Cardiac muscle cell (in vitro differentiated cells and primary cell): Measurements from ENCODE around the gene PDZRN3. TPM values are rescaled to one million over a fixed set of nuclear protein-coding genes. Genes with fewer than 3 reads are reported as not detected.

Experiments
- DNase-seq, 2 donors: peaks; one replicate each; pipeline versions ENCODE4 v3.0.0 to v3.0.0-alpha.2; 2010 to 2017; ENCODE audit warnings: low read depth in 1 of 2, low spot score in 1 of 2
- H3K27ac ChIP-seq: fragments of 200-600 bp; sonication (generic); 2 replicates; pipeline ENCODE4 v1.5.1; 2016
- H3K27me3 ChIP-seq: fragments of 200-600 bp; sonication (generic); 2 replicates; pipeline ENCODE4 v1.6.0; 2016; ENCODE audit warnings: control low read depth
- H3K36me3 ChIP-seq: fragments of 200-600 bp; sonication (generic); 2 replicates; pipeline ENCODE4 v1.5.1; 2016; ENCODE audit warnings: control low read depth
- H3K4me1 ChIP-seq: fragments of 200-600 bp; sonication (generic); 2 replicates; pipeline ENCODE4 v1.8.1; 2017; ENCODE audit warnings: low read depth, mild to moderate bottlenecking, mixed run types
- H3K4me3 ChIP-seq: fragments of 200-600 bp; sonication (generic); 2 replicates; pipeline ENCODE4 v1.5.1; 2016; ENCODE audit warnings: mild to moderate bottlenecking
- H3K9me3 ChIP-seq: fragments of 200-600 bp; sonication (generic); 2 replicates; pipeline ENCODE4 v1.5.1; 2017; ENCODE audit warnings: low read depth, mild to moderate bottlenecking, control low read depth
- polyA plus RNA-seq: library from polyadenylated mRNA; unstranded; fragments of >200 nt; fragmentation: Nextera tagmentation; extraction: Ambion mirVana; gene quantifications from 2 replicates; pipeline ENCODE4 v1.2.1, GENCODE V29; 2016
- total RNA-seq: library from RNA; depleted of rRNA; stranded (reverse); fragments of >200 nt; gene quantifications from 2 replicates; pipeline ENCODE4 v1.2.3, GENCODE V29; 2016
- TF ChIP-seq, protein P1 (sequence below): IDR thresholded peaks from 2 replicates; pipeline ENCODE4 v1.5.1; 2012; ENCODE audit warnings: low read depth, mild to moderate bottlenecking, low read length

Gene PDZRN3
- total and polyA plus RNA-seq, 2 experiments from 2014 or later: 63.9 to 94.7 TPM

- no peak for DNase-seq
- Histone ChIP-seq H3K27ac (no peak overlapping the region), H3K4me3 (no peak overlapping the region), H3K9me3 (no peaks in the 10 kb centered on the region), H3K4me1 (peaks cover 38% of the 10 kb centered on the region), H3K27me3 (no peaks in the 10 kb centered on the region), H3K36me3 (no peaks in the 10 kb centered on the region)
- TF ChIP-seq, protein P1, sequence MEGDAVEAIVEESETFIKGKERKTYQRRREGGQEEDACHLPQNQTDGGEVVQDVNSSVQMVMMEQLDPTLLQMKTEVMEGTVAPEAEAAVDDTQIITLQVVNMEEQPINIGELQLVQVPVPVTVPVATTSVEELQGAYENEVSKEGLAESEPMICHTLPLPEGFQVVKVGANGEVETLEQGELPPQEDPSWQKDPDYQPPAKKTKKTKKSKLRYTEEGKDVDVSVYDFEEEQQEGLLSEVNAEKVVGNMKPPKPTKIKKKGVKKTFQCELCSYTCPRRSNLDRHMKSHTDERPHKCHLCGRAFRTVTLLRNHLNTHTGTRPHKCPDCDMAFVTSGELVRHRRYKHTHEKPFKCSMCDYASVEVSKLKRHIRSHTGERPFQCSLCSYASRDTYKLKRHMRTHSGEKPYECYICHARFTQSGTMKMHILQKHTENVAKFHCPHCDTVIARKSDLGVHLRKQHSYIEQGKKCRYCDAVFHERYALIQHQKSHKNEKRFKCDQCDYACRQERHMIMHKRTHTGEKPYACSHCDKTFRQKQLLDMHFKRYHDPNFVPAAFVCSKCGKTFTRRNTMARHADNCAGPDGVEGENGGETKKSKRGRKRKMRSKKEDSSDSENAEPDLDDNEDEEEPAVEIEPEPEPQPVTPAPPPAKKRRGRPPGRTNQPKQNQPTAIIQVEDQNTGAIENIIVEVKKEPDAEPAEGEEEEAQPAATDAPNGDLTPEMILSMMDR: no peak
Observed at GRCh38 chr3:73509816-73510215, 114.9 kb downstream of the PDZRN3 start.

GRCh38 chr3:73509066-73509465, 115.7 kb downstream of the PDZRN3 start:
- Histone ChIP-seq H3K4me1 (peaks cover 45% of the 10 kb centered on the region), H3K27me3 (no peaks in the 10 kb centered on the region), H3K36me3 (no peaks in the 10 kb centered on the region), H3K4me3 (no peak overlapping the region), H3K27ac (peak overlapping the region; percentile 60), H3K9me3 (no peaks in the 10 kb centered on the region)
- TF ChIP-seq, protein P1: no peak
- DNase-seq: no peak

GRCh38 chr3:73508330-73508954, 116.3 kb downstream of the PDZRN3 start:
- peak overlapping the region; percentile 60 for H3K27ac ChIP-seq
- TF ChIP-seq, protein P1: peak; percentile 72

DNA sequence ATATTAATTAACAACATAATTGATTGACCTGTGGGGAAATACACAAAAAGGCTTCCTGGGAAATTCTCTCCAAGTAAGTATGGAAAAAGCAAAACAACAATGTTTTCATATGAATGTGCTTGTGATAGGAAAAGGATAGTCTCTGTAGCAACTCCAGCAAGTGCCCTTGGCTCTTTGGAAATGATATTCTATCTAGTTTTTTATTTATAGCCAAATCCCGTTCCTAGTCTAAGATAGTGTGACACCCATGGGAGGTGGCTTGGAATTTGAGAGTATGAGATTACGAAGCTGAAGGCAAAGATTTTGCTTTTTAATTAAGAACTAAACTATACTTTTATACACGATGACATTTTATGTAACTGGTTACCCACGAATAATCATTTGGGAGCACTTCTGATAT, 119.9 kb downstream of the PDZRN3 start:
- no peaks in the 10 kb centered on the region for H3K36me3 ChIP-seq
- no peak overlapping the region for H3K4me3 ChIP-seq
- no peak overlapping the region for H3K27ac ChIP-seq
- DNase-seq: no peak
- H3K4me1 ChIP-seq: peaks cover 41% of the 10 kb centered on the region
- H3K9me3 ChIP-seq: no peaks in the 10 kb centered on the region
- no peaks in the 10 kb centered on the region for H3K27me3 ChIP-seq
- TF ChIP-seq, protein P1: no peak

More at GRCh38 chr3:73508330-73508954, 116.3 kb downstream of the PDZRN3 start:
- DNase-seq: peak; percentile 80 to 87
- no peaks in the 10 kb centered on the region for H3K27me3 ChIP-seq
- no peak overlapping the region for H3K4me3 ChIP-seq
- H3K9me3 ChIP-seq: no peaks in the 10 kb centered on the region
- no peaks in the 10 kb centered on the region for H3K36me3 ChIP-seq
- H3K4me1 ChIP-seq: peaks cover 45% of the 10 kb centered on the region

- Histone ChIP-seq H3K4me3 (no peak overlapping the region), H3K27me3 (no peaks in the 10 kb centered on the region), H3K27ac (no peak overlapping the region), H3K4me1 (peaks cover 34% of the 10 kb centered on the region), H3K36me3 (no peaks in the 10 kb centered on the region), H3K9me3 (no peaks in the 10 kb centered on the region)
- DNase-seq: no peak
- TF ChIP-seq, protein P1: no peak
Observed at GRCh38 chr3:73504239-73504638, 120.5 kb downstream of the PDZRN3 start.

GRCh38 chr3:73503781-73504180, 121.0 kb downstream of the PDZRN3 start:
- TF ChIP-seq, protein P1: no peak
- DNase-seq: no peak
- Histone ChIP-seq H3K27me3 (no peaks in the 10 kb centered on the region), H3K27ac (no peak overlapping the region), H3K9me3 (no peaks in the 10 kb centered on the region), H3K4me3 (no peak overlapping the region), H3K4me1 (peaks cover 30% of the 10 kb centered on the region), H3K36me3 (no peaks in the 10 kb centered on the region)
